Activated CD4-positive, alpha-beta T cell treated with anti-CD3 and anti-CD28 coated beads, Interleukin-2, amount 10 ng/mL, durations not matched to agents 24 days and 14 days (primary cell): ENCODE results near the gene ALAS1. TPM values are rescaled to one million over a fixed set of nuclear protein-coding genes. Genes with fewer than 3 reads are reported as not detected.

Experiments used
- DNase-seq: peaks from one replicate; pipeline ENCODE4 v3.0.0; 2022
- H3K27ac Mint-ChIP-seq: one replicate; pipeline ENCODE4 v1.8.0; 2022; ENCODE audit warnings: mild to moderate bottlenecking, mixed read lengths
- H3K27me3 Mint-ChIP-seq: one replicate; pipeline ENCODE4 v1.8.0; 2022; ENCODE audit warnings: mixed read lengths
- H3K36me3 Mint-ChIP-seq: one replicate; pipeline ENCODE4 v1.8.0; 2022; ENCODE audit warnings: low read depth, mild to moderate bottlenecking, mixed read lengths
- H3K4me1 Mint-ChIP-seq: one replicate; pipeline ENCODE4 v1.8.0; 2021; ENCODE audit warnings: mixed read lengths
- H3K4me3 Mint-ChIP-seq: one replicate; pipeline ENCODE4 v1.8.0; 2022; ENCODE audit warnings: mild to moderate bottlenecking, moderate library complexity, mixed read lengths
- H3K9me3 Mint-ChIP-seq: one replicate; pipeline ENCODE4 v1.8.0; 2021; ENCODE audit warnings: mixed read lengths
- intact Hi-C: fragments of 100-400 bp; cut with micrococcal nuclease; formaldehyde crosslinking; loops from one replicate; pipeline ENCODE4 v1.15.1; 2023
- total RNA-seq: library from RNA; stranded (reverse); gene quantifications from 2 replicates; pipeline ENCODE4 v1.2.3, GENCODE V29; 2022

ALAS1 gene
- total RNA-seq, 1 donor from 2014 or later: 118 TPM

- Mint-ChIP-seq H3K27me3 (peaks cover 7% of the 10 kb centered on the region), H3K4me1 (peaks cover 9% of the 10 kb centered on the region), H3K4me3 (no peak overlapping the region), H3K36me3 (no peaks in the 10 kb centered on the region), H3K9me3 (no peaks in the 10 kb centered on the region), H3K27ac (no peak overlapping the region)
- intact Hi-C loops: no loop called here
- no peak for DNase-seq
These were observed 14.0 kb upstream of the ALAS1 start for GRCh38 chr3:52183786-52184445.

- intact Hi-C loops: no loop called here
- H3K9me3 Mint-ChIP-seq: no peaks in the 10 kb centered on the region
- no peaks in the 10 kb centered on the region for H3K36me3 Mint-ChIP-seq
These were observed 13.3 kb upstream of the ALAS1 start for GRCh38 chr3:52184690-52185089.

GRCh38 chr3:52185311-52185710 lies 12.6 kb upstream of the ALAS1 start:
- H3K36me3 Mint-ChIP-seq: no peaks in the 10 kb centered on the region
- H3K4me3 Mint-ChIP-seq: no peak overlapping the region
- no peak overlapping the region for H3K27ac Mint-ChIP-seq
- intact Hi-C loops: no loop called here
- peaks cover 15% of the 10 kb centered on the region for H3K4me1 Mint-ChIP-seq
- DNase-seq: no peak
- peaks cover 5% of the 10 kb centered on the region for H3K27me3 Mint-ChIP-seq
- H3K9me3 Mint-ChIP-seq: no peaks in the 10 kb centered on the region

More at GRCh38 chr3:52184690-52185089, 13.3 kb upstream of the ALAS1 start:
- peaks cover 7% of the 10 kb centered on the region for H3K27me3 Mint-ChIP-seq
- H3K27ac Mint-ChIP-seq: no peak overlapping the region
- peaks cover 12% of the 10 kb centered on the region for H3K4me1 Mint-ChIP-seq
- no peak for DNase-seq
- no peak overlapping the region for H3K4me3 Mint-ChIP-seq

GRCh38 chr3:52185837-52186236 lies 12.1 kb upstream of the ALAS1 start:
- Mint-ChIP-seq H3K27me3 (peaks cover 5% of the 10 kb centered on the region), H3K4me3 (no peak overlapping the region), H3K4me1 (peaks cover 15% of the 10 kb centered on the region), H3K9me3 (no peaks in the 10 kb centered on the region), H3K36me3 (no peaks in the 10 kb centered on the region), H3K27ac (no peak overlapping the region)
- intact Hi-C loops: no loop called here
- no peak for DNase-seq

- Mint-ChIP-seq H3K27ac (no peak overlapping the region), H3K4me1 (peaks cover 15% of the 10 kb centered on the region), H3K27me3 (peaks cover 4% of the 10 kb centered on the region), H3K4me3 (no peak overlapping the region), H3K36me3 (no peaks in the 10 kb centered on the region), H3K9me3 (no peaks in the 10 kb centered on the region)
- DNase-seq: no peak
- intact Hi-C loops: no loop called here
These were observed 11.2 kb upstream of the ALAS1 start for GRCh38 chr3:52186729-52187128.

GRCh38 chr3:52188556-52188955 lies 9.4 kb upstream of the ALAS1 start:
- Mint-ChIP-seq H3K4me1 (peaks cover 10% of the 10 kb centered on the region), H3K27ac (no peak overlapping the region), H3K4me3 (no peak overlapping the region), H3K36me3 (no peaks in the 10 kb centered on the region), H3K9me3 (no peaks in the 10 kb centered on the region), H3K27me3 (no peaks in the 10 kb centered on the region)
- DNase-seq: no peak
- intact Hi-C loops: no loop called here

- H3K9me3 Mint-ChIP-seq: no peaks in the 10 kb centered on the region
- no peaks in the 10 kb centered on the region for H3K27me3 Mint-ChIP-seq
- no peak overlapping the region for H3K4me3 Mint-ChIP-seq
- no peak overlapping the region for H3K27ac Mint-ChIP-seq
- intact Hi-C loops: loop anchor here (10.0 kb wide), 1 partner anchor 344 kb away; the partner anchor contains the start of genes NT5DC2 and UQCC5
- no peak for DNase-seq
- H3K4me1 Mint-ChIP-seq: peaks cover 10% of the 10 kb centered on the region
- H3K36me3 Mint-ChIP-seq: no peaks in the 10 kb centered on the region
These were observed 7.5 kb upstream of the ALAS1 start for GRCh38 chr3:52190294-52191074.

- intact Hi-C loops: loop anchor here (10.0 kb wide), 1 partner anchor 343 kb away; the partner anchor contains the start of genes NT5DC2 and UQCC5
- H3K27me3 Mint-ChIP-seq: no peaks in the 10 kb centered on the region
- no peaks in the 10 kb centered on the region for H3K9me3 Mint-ChIP-seq
- H3K4me1 Mint-ChIP-seq: peaks cover 17% of the 10 kb centered on the region
- no peak overlapping the region for H3K4me3 Mint-ChIP-seq
- no peaks in the 10 kb centered on the region for H3K36me3 Mint-ChIP-seq
- DNase-seq: no peak
- H3K27ac Mint-ChIP-seq: no peak overlapping the region
These were observed 6.3 kb upstream of the ALAS1 start for GRCh38 chr3:52191663-52192062.

GRCh38 chr3:52193065-52193464 lies 4.9 kb upstream of the ALAS1 start:
- peaks cover 29% of the 10 kb centered on the region for H3K4me1 Mint-ChIP-seq
- H3K27me3 Mint-ChIP-seq: no peaks in the 10 kb centered on the region
- H3K36me3 Mint-ChIP-seq: no peaks in the 10 kb centered on the region
- intact Hi-C loops: loop anchor here (10.0 kb wide), 1 partner anchor 342 kb away; the partner anchor contains the start of genes NT5DC2 and UQCC5
- no peak for DNase-seq
- no peak overlapping the region for H3K27ac Mint-ChIP-seq
- no peak overlapping the region for H3K4me3 Mint-ChIP-seq
- H3K9me3 Mint-ChIP-seq: no peaks in the 10 kb centered on the region

- no peak for DNase-seq
- Mint-ChIP-seq H3K27me3 (no peaks in the 10 kb centered on the region), H3K9me3 (no peaks in the 10 kb centered on the region), H3K4me3 (no peak overlapping the region), H3K4me1 (peaks cover 33% of the 10 kb centered on the region), H3K36me3 (peaks cover 12% of the 10 kb centered on the region), H3K27ac (no peak overlapping the region)
- intact Hi-C loops: loop anchor here (5.0 to 10.0 kb wide), 2 partner anchors 197 to 340 kb away; partner anchors contain the start of genes NT5DC2, RPL29 and UQCC5
These were observed 3.3 kb upstream of the ALAS1 start for GRCh38 chr3:52194485-52195290.

- intact Hi-C loops: loop anchor here (5.0 to 10.0 kb wide), 2 partner anchors 198 to 340 kb away; partner anchors contain the start of genes NT5DC2, RPL29 and UQCC5
- H3K27ac Mint-ChIP-seq: no peak overlapping the region
- no peaks in the 10 kb centered on the region for H3K9me3 Mint-ChIP-seq
- H3K27me3 Mint-ChIP-seq: no peaks in the 10 kb centered on the region
- no peak overlapping the region for H3K4me3 Mint-ChIP-seq
- peaks cover 15% of the 10 kb centered on the region for H3K36me3 Mint-ChIP-seq
- peaks cover 34% of the 10 kb centered on the region for H3K4me1 Mint-ChIP-seq
- DNase-seq: no peak
These were observed 2.7 kb upstream of the ALAS1 start for GRCh38 chr3:52195291-52195597.

GRCh38 chr3:52195823-52196331 lies 2.1 kb upstream of the ALAS1 start:
- Mint-ChIP-seq H3K27me3 (no peaks in the 10 kb centered on the region), H3K4me3 (no peak overlapping the region), H3K9me3 (no peaks in the 10 kb centered on the region), H3K27ac (peak overlapping the region; percentile 43), H3K36me3 (peaks cover 18% of the 10 kb centered on the region), H3K4me1 (peaks cover 37% of the 10 kb centered on the region)
- intact Hi-C loops: loop anchor here (5.0 to 10.0 kb wide), 2 partner anchors 199 to 339 kb away; partner anchors contain the start of genes NT5DC2, RPL29 and UQCC5
- no peak for DNase-seq

- peaks cover 48% of the 10 kb centered on the region for H3K4me1 Mint-ChIP-seq
- no peak overlapping the region for H3K4me3 Mint-ChIP-seq
- intact Hi-C loops: loop anchor here (5.0 to 10.0 kb wide), 2 partner anchors 200 to 338 kb away; partner anchors contain the start of genes NT5DC2, RPL29 and UQCC5
- peak overlapping the region; percentile 85 for H3K27ac Mint-ChIP-seq
- peak; percentile 60 for DNase-seq
- no peaks in the 10 kb centered on the region for H3K27me3 Mint-ChIP-seq
- H3K36me3 Mint-ChIP-seq: peaks cover 29% of the 10 kb centered on the region
- H3K9me3 Mint-ChIP-seq: no peaks in the 10 kb centered on the region
These were observed 983 bp upstream of the ALAS1 start for GRCh38 chr3:52196977-52197376.
